PC-3 (cell line): ENCODE data around the gene PAQR4. TPM values are rescaled to one million over a fixed set of nuclear protein-coding genes. Genes with fewer than 3 reads are reported as not detected.
"Not testable (repeated sequence)": the region's sequence is repeated elsewhere in the genome, so short reads cannot be mapped to it uniquely, and the experiment has no call there.

Experiments used
- ATAC-seq: fragments of 200-7000 bp; cut with Tn5 transposase; 2 replicates; pipeline ENCODE4 v1.9.1; 2020; ENCODE audit warnings: mild to moderate bottlenecking, moderate library complexity
- BruUV-seq: library from RNA; stranded (reverse); fragments of 400-500 nt; replicated peaks from 2 replicates; lab custom pipeline; 2021; lab: Mats Ljungman, UMichigan
- CTCF ChIA-PET: fragments of 300-600 bp; sonication (Branson Sonifier 250); formaldehyde crosslinking; loops from one replicate; lab custom pipeline; 2022; ENCODE audit warnings: antibody characterized with exemption; lab: Charles Lee
- POLR2A ChIA-PET: fragments of 300-600 bp; sonication (Branson Sonifier 250); formaldehyde crosslinking; loops from one replicate; lab custom pipeline; 2022; ENCODE audit warnings: antibody characterized with exemption; ENCODE audit not compliant: unreplicated experiment; lab: Charles Lee
- DNase-seq: peaks from one replicate; pipeline ENCODE4 v3.0.0-alpha.2; 2015
- H2AFZ ChIP-seq: fragments of 300-600 bp; sonication (generic); 2 replicates; pipeline ENCODE4 v1.6.0; 2016; ENCODE audit warnings: antibody characterized with exemption, low read length
- H3F3A ChIP-seq: fragments of 300-600 bp; sonication (generic); one replicate; pipeline ENCODE4 v1.6.0; 2017; ENCODE audit warnings: antibody characterized with exemption, low read length, control low read depth, mild to moderate bottlenecking; ENCODE audit not compliant: unreplicated experiment
- H3K27ac ChIP-seq: fragments of 300-600 bp; sonication (generic); 2 replicates; pipeline ENCODE4 v1.5.1; 2016; ENCODE audit warnings: mild to moderate bottlenecking, low read length
- H3K27me3 ChIP-seq: fragments of 300-600 bp; sonication (generic); 2 replicates; pipeline ENCODE4 v1.6.1; 2016; ENCODE audit warnings: low read length, mixed read lengths
- H3K36me3 ChIP-seq: fragments of 300-600 bp; sonication (generic); 2 replicates; pipeline ENCODE4 v1.6.1; 2016; ENCODE audit warnings: low read depth, mixed run types, low read length, mixed read lengths
- H3K4me1 ChIP-seq: fragments of 300-600 bp; sonication (generic); 2 replicates; pipeline ENCODE4 v1.5.1; 2016; ENCODE audit warnings: low read length; ENCODE audit not compliant: insufficient read depth
- H3K4me2 ChIP-seq: fragments of 300-600 bp; sonication (generic); 2 replicates; pipeline ENCODE4 v1.6.0; 2016; ENCODE audit warnings: low read length
- H3K4me3 ChIP-seq: fragments of 300-600 bp; sonication (generic); 2 replicates; pipeline ENCODE4 v1.5.1; 2016; ENCODE audit warnings: mild to moderate bottlenecking, low read length, mixed read lengths
- H3K79me2 ChIP-seq: fragments of 300-600 bp; sonication (generic); 2 replicates; pipeline ENCODE4 v1.6.1; 2017; ENCODE audit warnings: low read length, mixed read lengths
- H3K9ac ChIP-seq: fragments of 300-600 bp; sonication (generic); 2 replicates; pipeline ENCODE4 v1.6.0; 2016; ENCODE audit warnings: mild to moderate bottlenecking, low read length
- H3K9me2 ChIP-seq: fragments of 300-600 bp; sonication (generic); replicated peaks from 2 replicates; pipeline ENCODE4 v1.6.1; 2016; ENCODE audit warnings: mixed run types, low read length, mixed read lengths
- H3K9me3 ChIP-seq: fragments of 300-600 bp; sonication (generic); 2 replicates; pipeline ENCODE4 v1.6.1; 2016; ENCODE audit warnings: low read length, mixed read lengths
- H4K20me1 ChIP-seq: fragments of 300-600 bp; sonication (generic); 2 replicates; pipeline ENCODE4 v1.6.1; 2016; ENCODE audit warnings: low read length, mixed read lengths
- CTCF ChIP-seq: fragments of 300-600 bp; sonication (generic); conservative IDR thresholded peaks from 2 replicates; pipeline ENCODE4 v1.5.1; 2017; ENCODE audit warnings: antibody characterized with exemption, low read depth, mild to moderate bottlenecking, low read length
- EZH2 ChIP-seq: fragments of 300-600 bp; sonication (generic); IDR thresholded peaks from one replicate; pipeline ENCODE4 v1.6.1; 2017; ENCODE audit warnings: antibody characterized with exemption, mild to moderate bottlenecking, low read length; ENCODE audit not compliant: unreplicated experiment
- EZH2phosphoT487 ChIP-seq: fragments of 300-600 bp; sonication (generic); IDR thresholded peaks from 2 replicates; pipeline ENCODE4 v1.6.1; 2018; ENCODE audit warnings: mild to moderate bottlenecking, antibody characterized with exemption, low read length, borderline replicate concordance
- intact Hi-C: fragments of 100-400 bp; cut with micrococcal nuclease; formaldehyde crosslinking; loops from 2 replicates; pipeline ENCODE4 v1.9.0; 2023
- total RNA-seq: library from RNA; depleted of rRNA; stranded (reverse); fragments of >200 nt; gene quantifications from 2 replicates; pipeline ENCODE4 v1.2.3, GENCODE V29; 2014

PAQR4 gene
- total RNA-seq, 1 experiment from 2014 or later: 37.9 TPM

- no peaks in the 10 kb centered on the region for H3K79me2 ChIP-seq
- POLR2A ChIA-PET: no interaction called here
- CTCF ChIA-PET: no interaction called here
- BruUV-seq: no TSS peak
- H3K9me2 ChIP-seq: no peaks in the 10 kb centered on the region
- no peaks in the 10 kb centered on the region; the same call in 1 of the 2 replicates for H3K36me3 ChIP-seq
- H3F3A ChIP-seq: no peaks in the 10 kb centered on the region
- DNase-seq (no peak), ATAC-seq (no peak)
- no peaks in the 10 kb centered on the region for H4K20me1 ChIP-seq
- H3K9ac ChIP-seq: no peak overlapping the region
- intact Hi-C loops: no loop called here
- TF ChIP-seq EZH2: no peak
- no peaks in the 10 kb centered on the region for H3K27me3 ChIP-seq
- H3K27ac ChIP-seq: no peak overlapping the region
- H3K9me3 ChIP-seq: no peaks in the 10 kb centered on the region
- H3K4me2 ChIP-seq: no peak overlapping the region
- H3K4me1 ChIP-seq: no peaks in the 10 kb centered on the region
- no peak overlapping the region for H2AFZ ChIP-seq
- no peak overlapping the region for H3K4me3 ChIP-seq
Measured at GRCh38 chr16:2939968-2940367, 29.2 kb upstream of the PAQR4 start.

GRCh38 chr16:2942045-2942444, 27.1 kb upstream of the PAQR4 start:
- H3K9ac ChIP-seq: no peak overlapping the region
- H3K27ac ChIP-seq: no peak overlapping the region
- no peaks in the 10 kb centered on the region for H3K27me3 ChIP-seq
- no peak overlapping the region for H3K4me2 ChIP-seq
- TF ChIP-seq CTCF (no peak), EZH2 (no peak), EZH2phosphoT487 (no peak)
- ChIA-PET POLR2A (no interaction called here), CTCF (interaction anchor here (0.7 kb wide), 1 partner anchor 20 kb away, joined by 4 read pairs; no protein-coding TSS in a partner anchor)
- no peak overlapping the region for H2AFZ ChIP-seq
- no peaks in the 10 kb centered on the region for H3K79me2 ChIP-seq
- no peaks in the 10 kb centered on the region for H4K20me1 ChIP-seq
- no peaks in the 10 kb centered on the region for H3K9me2 ChIP-seq
- H3K4me1 ChIP-seq: no peaks in the 10 kb centered on the region
- H3F3A ChIP-seq: no peaks in the 10 kb centered on the region
- intact Hi-C loops: no loop called here
- H3K36me3 ChIP-seq: no peaks in the 10 kb centered on the region; the same call in 1 of the 2 replicates
- H3K9me3 ChIP-seq: no peaks in the 10 kb centered on the region
- H3K4me3 ChIP-seq: no peak overlapping the region
- BruUV-seq: no TSS peak
- ATAC-seq (no peak), DNase-seq (no peak)

- H3K4me2 ChIP-seq, CTCF ChIA-PET, H3K4me1 ChIP-seq, H3F3A ChIP-seq, H3K4me3 ChIP-seq, H4K20me1 ChIP-seq, intact Hi-C loops, H3K79me2 ChIP-seq, H3K27ac ChIP-seq, POLR2A ChIA-PET, BruUV-seq, ATAC-seq, H3K9ac ChIP-seq, H3K9me2 ChIP-seq, H3K27me3 ChIP-seq, H3K9me3 ChIP-seq, H2AFZ ChIP-seq, DNase-seq, H3K36me3 ChIP-seq: not testable (repeated sequence)
Measured at GRCh38 chr16:2943716-2944115, 25.4 kb upstream of the PAQR4 start.

- Histone ChIP-seq H3K4me1 (no peaks in the 10 kb centered on the region), H3K79me2 (no peaks in the 10 kb centered on the region), H3K9me3 (no peaks in the 10 kb centered on the region), H3F3A (no peaks in the 10 kb centered on the region), H3K9ac (no peak overlapping the region), H3K4me2 (no peak overlapping the region), H4K20me1 (no peaks in the 10 kb centered on the region), H3K9me2 (no peaks in the 10 kb centered on the region), H2AFZ (no peak overlapping the region), H3K27ac (no peak overlapping the region), H3K4me3 (no peak overlapping the region), H3K36me3 (no peaks in the 10 kb centered on the region), H3K27me3 (no peaks in the 10 kb centered on the region)
- ChIA-PET POLR2A (no interaction called here), CTCF (interaction anchor here (0.6 kb wide), 1 partner anchor 23 kb away, joined by 3 read pairs; no protein-coding TSS in a partner anchor)
- BruUV-seq: no TSS peak
- intact Hi-C loops: no loop called here
- DNase-seq (no peak), ATAC-seq (no peak)
- no peak for TF ChIP-seq EZH2phosphoT487
- TF ChIP-seq CTCF: no peak
- no peak for TF ChIP-seq EZH2
Measured at GRCh38 chr16:2946649-2947048, 22.5 kb upstream of the PAQR4 start.
